IMR-90 (cell line): ENCODE measurements around the gene ZNF410. TPM values are rescaled to one million over a fixed set of nuclear protein-coding genes. Genes with fewer than 3 reads are reported as not detected.

Experiments used
- ATAC-seq: fragments of 200-7000 bp; cut with Tn5 transposase; 2 replicates; pipeline ENCODE4 v1.9.1; 2020; ENCODE audit warnings: low read depth, mild to moderate bottlenecking, moderate library complexity
- BruUV-seq: library from RNA; stranded (reverse); fragments of 400-500 nt; replicated peaks from 2 replicates; lab custom pipeline; 2021; lab: Mats Ljungman, UMichigan
- CTCF ChIA-PET: fragments of 300-600 bp; formaldehyde crosslinking; extraction: SDS; loops from one replicate; lab custom pipeline; 2021; ENCODE audit warnings: antibody characterized with exemption; lab: Yijun Ruan, JAX
- POLR2A ChIA-PET: fragments of 300-600 bp; sonication (Branson Sonifier 250); formaldehyde crosslinking; loops from one replicate; lab custom pipeline; 2022; ENCODE audit warnings: antibody characterized with exemption; ENCODE audit not compliant: unreplicated experiment; lab: Charles Lee
- DNase-seq: peaks from one replicate; pipeline ENCODE4 v3.0.0; 2013
- H2AFZ ChIP-seq: replicated peaks from 2 replicates; pipeline ENCODE3; 2013; ENCODE audit warnings: low read length, mild to moderate bottlenecking; ENCODE audit not compliant: poor library complexity
- H2AK5ac ChIP-seq: 2 replicates; pipeline ENCODE4 v1.6.1; 2013; ENCODE audit warnings: low read depth, low read length, inconsistent platforms
- H2AK9ac ChIP-seq: replicated peaks from 2 replicates; pipeline ENCODE3; 2013; ENCODE audit warnings: mild to moderate bottlenecking, low read depth, low read length, moderate library complexity; ENCODE audit not compliant: poor library complexity
- H2BK120ac ChIP-seq: 2 replicates; pipeline ENCODE4 v1.6.1; 2013; ENCODE audit warnings: low read depth, low read length, inconsistent platforms
- H2BK15ac ChIP-seq: 3 replicates; pipeline ENCODE4 v1.6.1; 2013; ENCODE audit warnings: low read depth, low read length, inconsistent platforms
- H2BK20ac ChIP-seq: 2 replicates; pipeline ENCODE4 v1.6.1; 2013; ENCODE audit warnings: low read depth, mild to moderate bottlenecking, inconsistent platforms, low read length, moderate library complexity
- H2BK5ac ChIP-seq: 2 replicates; pipeline ENCODE4 v1.6.1; 2013; ENCODE audit warnings: mild to moderate bottlenecking, low read depth, low read length, inconsistent platforms; ENCODE audit not compliant: poor library complexity, severe bottlenecking
- H3K14ac ChIP-seq: replicated peaks from 2 replicates; pipeline ENCODE4 v1.6.1; 2013; ENCODE audit warnings: low read depth, low read length, inconsistent platforms
- H3K18ac ChIP-seq: 2 replicates; pipeline ENCODE4 v1.6.1; 2013; ENCODE audit warnings: low read depth, low read length, control low read depth
- H3K23ac ChIP-seq: 2 replicates; pipeline ENCODE4 v1.6.1; 2013; ENCODE audit warnings: low read depth, low read length, inconsistent platforms
- H3K27ac ChIP-seq: 2 replicates; pipeline ENCODE4 v1.5.1; 2013; ENCODE audit warnings: mild to moderate bottlenecking, control low read depth, low read length; ENCODE audit not compliant: insufficient read depth
- H3K27me3 ChIP-seq: 2 replicates; pipeline ENCODE4 v1.6.1; 2013; ENCODE audit warnings: low read length; ENCODE audit not compliant: control insufficient read depth, insufficient read depth
- H3K36me3 ChIP-seq: 2 replicates; pipeline ENCODE4 v1.6.1; 2013; ENCODE audit warnings: low read length, mixed read lengths; ENCODE audit not compliant: control insufficient read depth, insufficient read depth
- H3K4ac ChIP-seq: 2 replicates; pipeline ENCODE4 v1.6.1; 2013; ENCODE audit warnings: low read depth, low read length, inconsistent platforms
- H3K4me1 ChIP-seq: 2 replicates; pipeline ENCODE4 v1.6.1; 2013; ENCODE audit warnings: low read length, mixed read lengths; ENCODE audit not compliant: control insufficient read depth, insufficient read depth
- H3K4me2 ChIP-seq: 2 replicates; pipeline ENCODE4 v1.6.1; 2013; ENCODE audit warnings: low read depth, mild to moderate bottlenecking, control low read depth, low read length, moderate library complexity
- H3K4me3 ChIP-seq: 2 replicates; pipeline ENCODE4 v1.5.1; 2013; ENCODE audit warnings: low read depth, mild to moderate bottlenecking, control low read depth, low read length, moderate library complexity; ENCODE audit not compliant: insufficient read depth
- H3K56ac ChIP-seq: 2 replicates; pipeline ENCODE4 v1.6.1; 2013; ENCODE audit warnings: low read length, inconsistent platforms; ENCODE audit not compliant: insufficient read depth; ENCODE audit errors: extremely low read depth
- H3K79me1 ChIP-seq, 2 experiments: 2 replicates each; pipeline ENCODE4 v1.6.1; 2013; ENCODE audit warnings: low read length in 2 of 2, inconsistent platforms in 1 of 2, low read depth in 1 of 2
- H3K9ac ChIP-seq: 2 replicates; pipeline ENCODE4 v1.6.1; 2013; ENCODE audit warnings: low read depth, low read length, control low read depth
- H3K9me1 ChIP-seq: 2 replicates; pipeline ENCODE4 v1.6.1; 2013; ENCODE audit warnings: low read length, inconsistent platforms; ENCODE audit not compliant: insufficient read depth
- H3K9me3 ChIP-seq: 2 replicates; pipeline ENCODE4 v1.6.1; 2013; ENCODE audit warnings: low read length; ENCODE audit not compliant: control insufficient read depth, insufficient read depth
- H4K20me1 ChIP-seq: 2 replicates; pipeline ENCODE4 v1.6.1; 2013; ENCODE audit warnings: low read length, inconsistent platforms; ENCODE audit not compliant: insufficient read depth
- H4K5ac ChIP-seq: 2 replicates; pipeline ENCODE4 v1.6.1; 2013; ENCODE audit warnings: mild to moderate bottlenecking, low read depth, low read length, control low read depth
- H4K8ac ChIP-seq, 2 experiments: 2 replicates each; pipeline ENCODE4 v1.6.1; 2013; ENCODE audit warnings: low read depth in 2 of 2, low read length in 2 of 2, control low read depth in 1 of 2, inconsistent platforms in 1 of 2
- H4K91ac ChIP-seq: 2 replicates; pipeline ENCODE4 v1.6.1; 2013; ENCODE audit warnings: low read depth, low read length, inconsistent platforms; ENCODE audit not compliant: insufficient read depth
- CTCF ChIP-seq: conservative IDR thresholded peaks from 2 replicates; pipeline ENCODE4 v1.5.1; 2012; ENCODE audit warnings: mild to moderate bottlenecking, low read depth, low read length, improper control_type of control experiment
- ELK1 ChIP-seq: fragments of 150-350 bp; IDR thresholded peaks from 2 replicates; pipeline ENCODE4 v1.6.1; 2016; ENCODE audit warnings: low read depth, mild to moderate bottlenecking, low read length, moderate library complexity, borderline replicate concordance
- MAFK ChIP-seq: IDR thresholded peaks from 2 replicates; pipeline ENCODE4 v1.6.1; 2012; ENCODE audit warnings: low read depth, low read length, improper control_type of control experiment
- MXI1 ChIP-seq: IDR thresholded peaks from 2 replicates; pipeline ENCODE4 v1.6.1; 2012; ENCODE audit warnings: low read depth, mild to moderate bottlenecking, low read length, moderate library complexity, borderline replicate concordance
- NFE2L2 ChIP-seq: fragments of 150-350 bp; IDR thresholded peaks from 2 replicates; pipeline ENCODE4 v1.6.1; 2016; ENCODE audit warnings: low read depth, mild to moderate bottlenecking, low read length
- POLR2A ChIP-seq: IDR thresholded peaks from 2 replicates; pipeline ENCODE4 v1.6.1; 2012; ENCODE audit warnings: mild to moderate bottlenecking, low read depth, low read length
- SMC3 ChIP-seq: fragments of 150-350 bp; IDR thresholded peaks from 2 replicates; pipeline ENCODE4 v1.6.1; 2016; ENCODE audit warnings: low read depth, mild to moderate bottlenecking, antibody characterized with exemption, low read length, moderate library complexity
- USF2 ChIP-seq: fragments of 150-350 bp; IDR thresholded peaks from 2 replicates; pipeline ENCODE4 v1.6.1; 2017; ENCODE audit warnings: mild to moderate bottlenecking, antibody characterized with exemption, low read length, low read depth
- WGBS, 2 experiments: methylation state at CpG; one replicate each; pipeline versions ENCODE4 v1.1.5 to v1.1.7; 2013; ENCODE audit warnings: missing lambda C conversion rate in 2 of 2; ENCODE audit not compliant: insufficient read length in 1 of 2; ENCODE audit errors: extremely low coverage in 2 of 2; 5-methylcytosine and 5-hydroxymethylcytosine counted together
- dilution Hi-C: fragments of 300-500 bp; cut with HindIII; formaldehyde crosslinking; loops from one replicate; pipeline ENCODE4 v1.14.3; 2018; ENCODE audit warnings: low sequenced_read_pairs; ENCODE audit not compliant: unreplicated experiment
- in situ Hi-C: fragments of 300-500 bp; cut with MboI; formaldehyde crosslinking; loops from 3 replicates; pipeline ENCODE4 v1.14.3; 2019; ENCODE audit warnings: low sequenced_read_pairs, inconsistent platforms, mixed read lengths
- intact Hi-C: fragments of 100-400 bp; cut with micrococcal nuclease; formaldehyde crosslinking; loops from 2 replicates; pipeline ENCODE4 v1.10.0; 2022
- polyA plus RNA-seq, 3 experiments: library from polyadenylated mRNA; depleted of rRNA; stranded (reverse); fragments of >200 nt; gene quantifications; 2 replicates each; pipeline ENCODE4 v1.2.3, GENCODE V29; 2012; ENCODE audit warnings: low replicate concordance in 1 of 3
- total RNA-seq: library from RNA; depleted of rRNA; stranded (reverse); fragments of >200 nt; gene quantifications from 2 replicates; pipeline ENCODE4 v1.2.3, GENCODE V29; 2012

The ZNF410 gene
- total and polyA plus RNA-seq, 2 of the 4 experiments (the other 2 are of a cell fraction) = 27.9 to 89.1 TPM

- Histone ChIP-seq H2BK120ac (no peak overlapping the region), H2AFZ (no peak overlapping the region), H2AK5ac (no peak overlapping the region), H2AK9ac (no peak overlapping the region), H2BK5ac (no peak overlapping the region), H3K36me3 (peaks cover 12% of the 10 kb centered on the region), H4K20me1 (no peaks in the 10 kb centered on the region), H3K4me2 (no peak overlapping the region), H3K9me3 (no peaks in the 10 kb centered on the region), H3K14ac (no peak overlapping the region), H4K8ac (no peak overlapping the region), H3K56ac (no peak overlapping the region), H2BK20ac (no peak overlapping the region), H3K4me1 (peaks cover 3% of the 10 kb centered on the region), H4K91ac (no peak overlapping the region), H4K5ac (no peak overlapping the region), H3K79me1 (peaks cover 0 to 5% of the 10 kb centered on the region in 2 experiments; a peak in 3 of 4 replicates), H3K27me3 (no peaks in the 10 kb centered on the region), H3K18ac (no peak overlapping the region), H3K23ac (no peak overlapping the region), H2BK15ac (no peak overlapping the region), H3K9me1 (0 out of 2 replicates have a peak, but pooled peaks cover 3% of the 10 kb centered on the region), H3K27ac (no peak overlapping the region), H3K4ac (no peak overlapping the region), H3K9ac (no peak overlapping the region), H3K4me3 (no peak overlapping the region)
- intact Hi-C loops (loop anchor here (10.0 kb wide), 1 partner anchor 138 kb away; no protein-coding TSS in a partner anchor), in situ Hi-C loops (no loop called here), dilution Hi-C loops (no loop called here)
- no peak for ATAC-seq
- DNase-seq = no peak
- TF ChIP-seq MAFK = no peak
- TF ChIP-seq USF2 = no peak
- no peak for TF ChIP-seq ELK1
- no peak for TF ChIP-seq NFE2L2
- TF ChIP-seq SMC3 = no peak
- TF ChIP-seq POLR2A = no peak
- TF ChIP-seq MXI1 = no peak
- TF ChIP-seq CTCF = no peak
- BruUV-seq = no TSS peak
- ChIA-PET CTCF (no interaction called here), POLR2A (no interaction called here)
- WGBS, 2 experiments = no CpG with 5 or more reads among the region's 8 CpGs
Observed at GRCh38 chr14:73862480-73862879, 24.2 kb upstream of the ZNF410 start.
